ENCODE measurements around the gene NKX2-8. TPM values are rescaled to one million over a fixed set of nuclear protein-coding genes. Genes with fewer than 3 reads are reported as not detected.

Gene NKX2-8
- total RNA-seq, 1 experiment from 2014 or later = not detected

GRCh38 chr14:36625014-36625413 lies 42.6 kb upstream of the NKX2-8 start (continued):
- TF ChIP-seq ZNF138 (CRISPR knock-in tag; conservative IDR thresholded peaks at IDR 0.05) (no peak), KAT7 (CRISPR knock-in tag; IDR thresholded peaks at IDR 0.05; ENCODE audit: borderline replicate concordance) (no peak), CTCF (IDR thresholded peaks at IDR 0.05) (no peak), AR (CRISPR knock-in tag; IDR thresholded peaks at IDR 0.05) (no peak)

- ChIA-PET POLR2A (no interaction called here), CTCF (interaction anchor here (1.2 kb wide), 1 partner anchor 66 kb away, joined by 3 read pairs; no protein-coding TSS in a partner anchor)
- H3K36me3 Mint-ChIP-seq = no peaks in the 10 kb centered on the region
- ATAC-seq (no peak), DNase-seq (ENCODE audit: low spot score) (no peak)
- peaks cover 18% of the 10 kb centered on the region for H3K9me3 Mint-ChIP-seq
- no peak for TF ChIP-seq AFF4 (CRISPR knock-in tag; IDR thresholded peaks at IDR 0.05; ENCODE audit: borderline replicate concordance)
- no peak for TF ChIP-seq GTF2I (CRISPR knock-in tag; conservative IDR thresholded peaks at IDR 0.05)
- no peak for TF ChIP-seq ZNF416 (CRISPR knock-in tag; IDR thresholded peaks at IDR 0.05)
- TF ChIP-seq GRHL2 (CRISPR knock-in tag; IDR thresholded peaks at IDR 0.05; ENCODE audit: insufficient replicate concordance, severe bottlenecking) = no peak
- TF ChIP-seq NR1H2 (CRISPR knock-in tag; IDR thresholded peaks at IDR 0.05) = no peak
- TF ChIP-seq HMGA2 (CRISPR knock-in tag; IDR thresholded peaks at IDR 0.05) = no peak
- TF ChIP-seq RORB (CRISPR knock-in tag; IDR thresholded peaks at IDR 0.05) = no peak
- no peak for TF ChIP-seq ZNF317 (CRISPR knock-in tag; IDR thresholded peaks at IDR 0.05; ENCODE audit: borderline replicate concordance, low read depth)
- peaks cover 6% of the 10 kb centered on the region; the same call in 1 of the 2 replicates for H3K27me3 Mint-ChIP-seq (ENCODE audit: low read depth)
- H3K4me3 Mint-ChIP-seq = no peak overlapping the region
- no peaks in the 10 kb centered on the region for H3K4me1 Mint-ChIP-seq
- no peak overlapping the region for H3K27ac Mint-ChIP-seq
Measured at GRCh38 chr14:36619853-36620252, 37.4 kb upstream of the NKX2-8 start.

- no peak for TF ChIP-seq TCF7 (CRISPR knock-in tag; IDR thresholded peaks at IDR 0.05; ENCODE audit: low read depth)
- TF ChIP-seq ZNF396 (CRISPR knock-in tag; IDR thresholded peaks at IDR 0.05; ENCODE audit: borderline replicate concordance) = no peak
- TF ChIP-seq NFYB (CRISPR knock-in tag; conservative IDR thresholded peaks at IDR 0.05; ENCODE audit: low read depth) = no peak
- DNase-seq (ENCODE audit: low spot score) = no peak
- no peaks in the 10 kb centered on the region for H3K4me1 Mint-ChIP-seq
Measured at GRCh38 chr14:36619131-36619530, 36.7 kb upstream of the NKX2-8 start.

More at GRCh38 chr14:36619131-36619530, 36.7 kb upstream of the NKX2-8 start:
- no peak overlapping the region for H3K4me3 Mint-ChIP-seq
- H3K27ac Mint-ChIP-seq = no peak overlapping the region
- no peak for ATAC-seq
- H3K27me3 Mint-ChIP-seq (ENCODE audit: low read depth) = peaks cover 6% of the 10 kb centered on the region; the same call in 1 of the 2 replicates
- H3K36me3 Mint-ChIP-seq = no peaks in the 10 kb centered on the region
- POLR2A ChIA-PET = no interaction called here
- H3K9me3 Mint-ChIP-seq = peaks cover 18% of the 10 kb centered on the region
- CTCF ChIA-PET = interaction anchor here (1.2 kb wide), 1 partner anchor 66 kb away, joined by 3 read pairs; no protein-coding TSS in a partner anchor

Measured in WTC11 (cell line).